Left ventricle myocardium inferior (tissue), 1 donor: ENCODE data around the gene SIX2. TPM values are rescaled to one million over a fixed set of nuclear protein-coding genes. Genes with fewer than 3 reads are reported as not detected.

Experiments used
- DNase-seq: peaks from one replicate; pipeline ENCODE4 v3.0.0-alpha.2; 2020
- H3K27ac ChIP-seq: fragments of 200-600 bp; replicated peaks from 2 replicates; pipeline ENCODE4 v1.8.0; 2021
- H3K27me3 ChIP-seq: fragments of 200-600 bp; 2 replicates; pipeline ENCODE4 v1.8.0; 2021; ENCODE audit warnings: low read depth
- H3K36me3 ChIP-seq: fragments of 200-600 bp; 2 replicates; pipeline ENCODE4 v1.8.0; 2021
- H3K4me1 ChIP-seq: fragments of 200-600 bp; 2 replicates; pipeline ENCODE4 v1.8.0; 2021
- H3K4me3 ChIP-seq: fragments of 200-600 bp; 2 replicates; pipeline ENCODE4 v1.8.0; 2021; ENCODE audit warnings: mild to moderate bottlenecking, moderate library complexity
- H3K9me3 ChIP-seq: fragments of 200-600 bp; replicated peaks from 2 replicates; pipeline ENCODE4 v1.8.0; 2021
- CTCF ChIP-seq: fragments of 200-600 bp; IDR thresholded peaks from 2 replicates; pipeline ENCODE4 v1.8.0; 2021; ENCODE audit warnings: antibody characterized with exemption, mild to moderate bottlenecking, borderline replicate concordance
- intact Hi-C: fragments of 100-400 bp; cut with micrococcal nuclease; formaldehyde crosslinking; loops from one replicate; pipeline ENCODE4 v1.11.0; 2022
- total RNA-seq: library from RNA; stranded (reverse); fragmentation: NEBNext Ultra II Directional; extraction: Animal tissue kit (Norgen Biotek cat#: 25700); gene quantifications from one replicate; pipeline ENCODE4 v1.2.1, GENCODE V29; 2021
- donor health status: DM: no; HTN: yes; CAD: no; lungs with severe emphysema.

The SIX2 gene
- total RNA-seq, 1 donor from 2014 or later = 0.91 TPM

DNA sequence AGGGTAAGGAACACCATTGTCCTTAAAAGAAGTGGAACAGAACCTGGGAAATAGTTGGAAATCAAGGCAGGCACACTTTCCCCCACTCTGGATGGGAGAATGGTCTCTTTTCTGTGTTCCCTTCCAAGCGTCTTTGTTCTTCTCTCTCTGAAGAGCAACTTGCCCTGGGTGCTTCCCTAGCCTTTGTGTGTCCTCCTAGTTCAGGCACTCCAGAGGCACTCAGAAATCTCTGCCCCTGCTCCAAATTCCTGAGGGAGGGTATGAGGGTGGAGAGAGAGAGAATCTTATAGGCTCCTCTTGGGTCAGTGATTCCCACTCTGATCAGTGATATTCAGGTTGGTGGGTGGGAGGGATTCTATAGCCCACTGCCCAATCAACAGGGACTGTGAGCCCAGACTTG is 8.8 kb upstream of the SIX2 start:
- H3K27ac ChIP-seq = no peak overlapping the region
- no peaks in the 10 kb centered on the region for H3K9me3 ChIP-seq
- no peak for DNase-seq
- no peaks in the 10 kb centered on the region for H3K36me3 ChIP-seq
- peaks cover 98% of the 10 kb centered on the region for H3K27me3 ChIP-seq
- peaks cover 14% of the 10 kb centered on the region for H3K4me1 ChIP-seq
- intact Hi-C loops = no loop called here
- TF ChIP-seq CTCF = no peak
- no peak overlapping the region for H3K4me3 ChIP-seq

- peaks cover 98% of the 10 kb centered on the region for H3K27me3 ChIP-seq
- H3K27ac ChIP-seq = no peak overlapping the region
- no peaks in the 10 kb centered on the region for H3K36me3 ChIP-seq
- H3K4me3 ChIP-seq = no peak overlapping the region
- DNase-seq = no peak
- no peaks in the 10 kb centered on the region for H3K9me3 ChIP-seq
- TF ChIP-seq CTCF = no peak
- peaks cover 40% of the 10 kb centered on the region for H3K4me1 ChIP-seq
- intact Hi-C loops = no loop called here
Observed at GRCh38 chr2:45014831-45015230, 5.6 kb upstream of the SIX2 start.

- peak overlapping the region; percentile 72 for H3K27ac ChIP-seq
Observed at GRCh38 chr2:45014016-45014702, 4.9 kb upstream of the SIX2 start.

DNA sequence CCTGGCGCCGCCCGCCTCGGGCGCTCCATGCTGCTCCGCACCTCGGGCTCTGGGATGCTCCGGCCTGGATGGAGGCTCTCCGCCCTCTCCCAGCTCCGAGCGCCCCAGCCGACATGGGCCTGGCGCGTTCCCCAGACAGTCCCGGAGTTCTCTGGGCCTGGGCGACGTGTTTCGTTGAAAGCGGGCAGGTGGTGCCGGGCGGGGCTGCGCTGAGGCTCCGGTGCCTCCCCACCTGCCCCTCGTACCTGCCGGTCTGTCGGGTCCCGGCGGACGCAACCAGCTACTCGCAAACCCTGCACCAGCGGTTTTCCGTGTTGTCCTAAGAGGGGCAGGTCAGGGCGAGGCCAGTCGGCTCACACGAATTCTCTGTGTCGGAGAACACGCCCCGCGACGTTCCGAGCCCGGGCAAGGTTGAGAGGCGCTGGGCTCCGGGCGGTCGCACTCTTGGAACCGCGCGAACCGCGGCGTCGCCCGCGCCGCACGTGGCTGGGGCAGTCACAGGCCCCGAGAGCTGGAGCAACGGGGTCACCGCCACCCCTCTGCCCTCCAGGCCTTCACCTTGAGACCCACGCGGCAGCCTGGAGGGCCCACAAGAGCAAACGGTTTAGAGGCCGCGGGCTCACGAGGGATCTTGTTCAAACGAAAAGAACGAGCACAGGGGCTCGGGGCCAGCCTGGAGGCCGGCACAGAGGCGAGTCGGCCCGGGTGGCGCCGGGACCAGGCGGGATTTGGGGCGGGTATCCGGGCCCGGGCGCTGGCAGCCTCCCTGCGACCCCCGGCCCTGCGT is 4.2 kb upstream of the SIX2 start:
- H3K36me3 ChIP-seq = no peaks in the 10 kb centered on the region
- no peaks in the 10 kb centered on the region for H3K9me3 ChIP-seq
- no peak for TF ChIP-seq CTCF
- peak overlapping the region; percentile 72 for H3K27ac ChIP-seq
- H3K4me3 ChIP-seq = peak overlapping the region; percentile 67
- H3K4me1 ChIP-seq = peaks cover 54% of the 10 kb centered on the region
- no peak for DNase-seq
- intact Hi-C loops = no loop called here
- H3K27me3 ChIP-seq = peaks cover 98% of the 10 kb centered on the region

More at GRCh38 chr2:45014016-45014702, 4.9 kb upstream of the SIX2 start:
- no peaks in the 10 kb centered on the region for H3K9me3 ChIP-seq
- H3K4me1 ChIP-seq = peaks cover 47% of the 10 kb centered on the region
- peak; percentile 78 for TF ChIP-seq CTCF
- DNase-seq = peak; percentile 69
- H3K36me3 ChIP-seq = no peaks in the 10 kb centered on the region
- intact Hi-C loops = no loop called here
- H3K4me3 ChIP-seq = peak overlapping the region; percentile 67
- H3K27me3 ChIP-seq = peaks cover 98% of the 10 kb centered on the region

DNA sequence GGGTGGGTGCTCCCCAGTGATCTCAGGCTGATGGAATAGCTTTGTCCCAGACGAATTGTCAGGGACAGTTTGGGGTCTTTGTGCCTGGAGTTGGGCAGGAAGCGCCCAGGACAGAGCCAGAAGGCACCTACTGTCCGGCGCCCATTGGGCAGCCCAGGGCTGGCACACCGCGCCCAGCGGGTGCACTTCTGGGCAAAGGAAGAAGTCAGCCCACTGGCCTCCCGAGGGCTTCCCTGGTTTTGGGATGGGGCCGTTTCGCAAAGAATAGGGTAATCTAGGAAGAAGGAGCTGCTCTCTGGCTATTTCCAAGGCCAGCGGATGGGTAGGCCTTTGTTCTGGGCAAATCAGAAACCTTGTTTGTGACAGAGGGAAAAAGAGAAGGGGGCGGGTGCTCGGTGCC is 3.5 kb upstream of the SIX2 start:
- peaks cover 61% of the 10 kb centered on the region for H3K4me1 ChIP-seq
- no peak overlapping the region for H3K4me3 ChIP-seq
- no peak for DNase-seq
- intact Hi-C loops = no loop called here
- no peaks in the 10 kb centered on the region for H3K9me3 ChIP-seq
- no peak for TF ChIP-seq CTCF
- no peak overlapping the region for H3K27ac ChIP-seq
- H3K36me3 ChIP-seq = no peaks in the 10 kb centered on the region
- peaks cover 98% of the 10 kb centered on the region for H3K27me3 ChIP-seq
